Measurements from ENCODE around the gene STOML1.

Gene STOML1

GRCh38 chr15:73992594-73992898 is 451 bp upstream of the STOML1 start:
- DNase-seq (ENCODE audit: low read depth) = no peak
- H3K4me3 ChIP-seq (ENCODE audit: low read depth, low read length) = peak overlapping the region; percentile 78
- no peak for TF ChIP-seq CTCF (IDR thresholded peaks at IDR 0.05; ENCODE audit: control insufficient read depth, extremely low read depth, insufficient read depth)

- peak overlapping the region; percentile 78 for H3K4me3 ChIP-seq (ENCODE audit: low read depth, low read length)
- no peak for DNase-seq (ENCODE audit: low read depth)
- TF ChIP-seq CTCF (IDR thresholded peaks at IDR 0.05; ENCODE audit: control insufficient read depth, extremely low read depth, insufficient read depth) = no peak
Observed at GRCh38 chr15:73991260-73991659, 835 bp downstream of the STOML1 start.

- no peak overlapping the region for H3K4me3 ChIP-seq (ENCODE audit: low read depth, low read length)
- TF ChIP-seq CTCF (IDR thresholded peaks at IDR 0.05; ENCODE audit: control insufficient read depth, extremely low read depth, insufficient read depth) = no peak
- no peak for DNase-seq (ENCODE audit: low read depth)
Observed at GRCh38 chr15:73990250-73991005, 1.7 kb downstream of the STOML1 start.

- no peak overlapping the region for H3K4me3 ChIP-seq (ENCODE audit: low read depth, low read length)
- no peak for DNase-seq (ENCODE audit: low read depth)
- TF ChIP-seq CTCF (IDR thresholded peaks at IDR 0.05; ENCODE audit: control insufficient read depth, extremely low read depth, insufficient read depth) = no peak
Observed at GRCh38 chr15:73989001-73989798, 2.9 kb downstream of the STOML1 start.

- TF ChIP-seq CTCF (IDR thresholded peaks at IDR 0.05; ENCODE audit: control insufficient read depth, extremely low read depth, insufficient read depth) = no peak
- no peak for DNase-seq (ENCODE audit: low read depth)
- H3K4me3 ChIP-seq (ENCODE audit: low read depth, low read length) = no peak overlapping the region
Observed at GRCh38 chr15:73988445-73988969, 3.6 kb downstream of the STOML1 start.

GRCh38 chr15:73987681-73988444 is 4.2 kb downstream of the STOML1 start:
- no peak for DNase-seq (ENCODE audit: low read depth)
- TF ChIP-seq CTCF (IDR thresholded peaks at IDR 0.05; ENCODE audit: control insufficient read depth, extremely low read depth, insufficient read depth) = no peak
- H3K4me3 ChIP-seq (ENCODE audit: low read depth, low read length) = no peak overlapping the region
